NB4 (cell line): ENCODE results near the gene IMMP2L.

Experiments
- DNase-seq: peaks from one replicate; pipeline ENCODE4 v3.0.0; 2010; ENCODE audit warnings: low read depth
- H3K4me3 ChIP-seq: one replicate; pipeline ENCODE4 v1.5.1; 2011; ENCODE audit warnings: mild to moderate bottlenecking, low read depth, low read length, moderate library complexity
- CTCF ChIP-seq: IDR thresholded peaks from one replicate; pipeline ENCODE4 v1.5.1; 2012; ENCODE audit warnings: low read depth, low read length
- MYC ChIP-seq: IDR thresholded peaks from 2 replicates; pipeline ENCODE4 v1.6.1; 2011; ENCODE audit warnings: low read depth, low read length
- POLR2A ChIP-seq: IDR thresholded peaks from 2 replicates; pipeline ENCODE4 v1.6.1; 2011; ENCODE audit warnings: mild to moderate bottlenecking; ENCODE audit not compliant: insufficient read length; ENCODE audit errors: extremely low read depth
- TF ChIP-seq, protein P1 (sequence below): IDR thresholded peaks from 2 replicates; pipeline ENCODE4 v1.6.1; 2011; ENCODE audit warnings: low read depth, low read length

IMMP2L gene

GRCh38 chr7:111476586-111477293, 85.6 kb downstream of the IMMP2L start:
- TF ChIP-seq MYC: no peak
- TF ChIP-seq, protein P1, sequence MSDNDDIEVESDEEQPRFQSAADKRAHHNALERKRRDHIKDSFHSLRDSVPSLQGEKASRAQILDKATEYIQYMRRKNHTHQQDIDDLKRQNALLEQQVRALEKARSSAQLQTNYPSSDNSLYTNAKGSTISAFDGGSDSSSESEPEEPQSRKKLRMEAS: no peak
- no peak for TF ChIP-seq CTCF
- TF ChIP-seq POLR2A: no peak
- no peak for DNase-seq
- no peak overlapping the region for H3K4me3 ChIP-seq

GRCh38 chr7:111475959-111476358, 86.3 kb downstream of the IMMP2L start:
- H3K4me3 ChIP-seq: no peak overlapping the region
- no peak for TF ChIP-seq MYC
- TF ChIP-seq CTCF: no peak
- TF ChIP-seq, protein P1: no peak
- TF ChIP-seq POLR2A: no peak
- DNase-seq: no peak

DNA sequence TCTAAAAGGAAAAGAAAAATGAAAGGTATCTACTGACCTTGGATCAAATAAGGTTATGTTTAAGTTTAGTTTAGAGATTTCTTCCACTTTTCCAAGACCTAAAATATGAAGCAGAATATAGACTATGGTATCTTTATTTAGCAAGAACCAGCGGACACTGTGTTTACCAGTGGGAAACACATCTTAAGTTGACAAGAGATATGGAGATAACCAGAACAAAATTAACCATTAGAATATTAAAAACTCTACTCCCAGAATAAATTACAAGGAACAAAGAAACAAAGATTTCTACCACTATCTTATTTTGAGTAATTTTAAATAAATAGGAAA, 86.9 kb downstream of the IMMP2L start:
- TF ChIP-seq POLR2A (no peak), MYC (no peak), CTCF (no peak)
- TF ChIP-seq, protein P1: no peak
- no peak for DNase-seq
- no peak overlapping the region for H3K4me3 ChIP-seq

- no peak for DNase-seq
These were observed 87.4 kb downstream of the IMMP2L start for GRCh38 chr7:111474723-111475418.

DNA sequence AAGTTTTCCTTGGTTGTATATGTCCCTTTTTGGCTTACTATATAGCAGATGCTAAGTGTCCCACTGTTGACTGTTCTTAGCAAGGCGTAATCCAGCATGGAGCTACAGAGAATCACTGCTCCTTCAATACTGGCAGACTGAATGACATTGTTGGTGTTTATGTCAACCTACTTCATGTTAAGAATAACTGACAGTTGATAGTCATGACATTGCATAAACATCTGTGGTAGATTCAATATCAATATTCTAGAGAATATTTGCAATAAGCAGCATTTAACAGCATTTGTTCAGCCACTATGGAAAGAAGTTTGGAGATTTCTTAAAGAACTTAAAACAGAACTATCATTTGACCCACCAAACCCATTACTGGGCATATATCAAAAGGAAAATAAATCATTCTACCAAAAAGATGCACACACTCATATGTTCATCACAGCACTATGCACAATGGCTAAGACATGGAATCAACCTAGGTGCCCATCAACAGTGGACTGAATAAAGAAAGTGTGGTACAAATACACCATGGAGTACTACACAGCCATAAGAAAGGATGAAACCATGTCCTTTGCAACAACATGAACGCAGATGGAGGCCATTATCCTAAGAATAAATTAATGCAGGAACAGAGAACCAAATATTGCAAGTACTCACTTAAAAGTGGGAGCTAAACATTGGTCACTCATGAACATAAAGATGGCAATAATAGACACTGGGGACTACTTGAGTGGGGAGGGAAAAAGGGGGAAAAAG, 88.7 kb downstream of the IMMP2L start:
- DNase-seq: no peak
- TF ChIP-seq, protein P1: no peak
- TF ChIP-seq MYC: no peak
- no peak for TF ChIP-seq POLR2A
- TF ChIP-seq CTCF: no peak
- H3K4me3 ChIP-seq: no peak overlapping the region

More at GRCh38 chr7:111474723-111475418, 87.4 kb downstream of the IMMP2L start:
- H3K4me3 ChIP-seq: no peak overlapping the region
- no peak for TF ChIP-seq CTCF
- TF ChIP-seq MYC: no peak
- TF ChIP-seq POLR2A: no peak
- TF ChIP-seq, protein P1: no peak
